HepG2 (cell line): Measurements from ENCODE around the gene MTSS2. TPM values are rescaled to one million over a fixed set of nuclear protein-coding genes. Genes with fewer than 3 reads are reported as not detected.

ENCODE experiments used
- AHDC1 ChIP-seq: sonication (generic); formaldehyde crosslinking; IDR thresholded peaks from 2 replicates; pipeline ENCODE4 v1.5.1; 2020; ENCODE audit warnings: mild to moderate bottlenecking, missing genetic modification reagents, borderline replicate concordance
- ARNT ChIP-seq: fragments of 450-650 bp; IDR thresholded peaks from 2 replicates; pipeline ENCODE4 v1.6.1; 2017
- ATF5 ChIP-seq: sonication (generic); formaldehyde crosslinking; IDR thresholded peaks from 2 replicates; pipeline ENCODE4 v1.4.0; 2020; ENCODE audit warnings: mild to moderate bottlenecking, low read depth, missing genetic modification reagents
- BHLHE40 ChIP-seq: IDR thresholded peaks from 2 replicates; pipeline ENCODE4 v1.6.1; 2011; ENCODE audit warnings: low read length, improper control_type of control experiment
- HMGA1 ChIP-seq: sonication (generic); formaldehyde crosslinking; conservative IDR thresholded peaks from 2 replicates; pipeline ENCODE4 v1.4.0; 2020; ENCODE audit warnings: missing genetic modification reagents
- KAT7 ChIP-seq: IDR thresholded peaks from 2 replicates; pipeline ENCODE4 v1.6.1; 2018; ENCODE audit warnings: borderline replicate concordance, missing compliant biosample characterization
- LCORL ChIP-seq, 2 experiments: fragments of 450-650 bp in 1 of 2; sonication (generic) in 1 of 2; formaldehyde crosslinking in 1 of 2; IDR thresholded peaks; 2 replicates each; pipeline versions ENCODE4 v1.5.0 to v1.6.1; 2017 to 2020; ENCODE audit warnings: antibody characterized with exemption in 1 of 2, missing genetic modification reagents in 1 of 2
- PAX8 ChIP-seq: sonication (generic); formaldehyde crosslinking; IDR thresholded peaks from 2 replicates; pipeline ENCODE4 v1.8.0; 2022; ENCODE audit warnings: mild to moderate bottlenecking, missing genetic modification reagents, borderline replicate concordance
- PHF21A ChIP-seq: sonication (generic); formaldehyde crosslinking; IDR thresholded peaks from 2 replicates; pipeline ENCODE4 v1.5.0; 2020; ENCODE audit warnings: mild to moderate bottlenecking, missing genetic modification reagents
- SNAPC2 ChIP-seq: sonication (generic); formaldehyde crosslinking; IDR thresholded peaks from 2 replicates; pipeline ENCODE4 v1.8.1; 2022; ENCODE audit warnings: mild to moderate bottlenecking, missing genetic modification reagents
- SNAPC5 ChIP-seq: sonication (generic); formaldehyde crosslinking; IDR thresholded peaks from 2 replicates; pipeline ENCODE4 v1.8.1; 2023; ENCODE audit warnings: mild to moderate bottlenecking, missing genetic modification reagents, borderline replicate concordance
- TAF15 ChIP-seq: fragments of 200-400 bp; formaldehyde crosslinking; IDR thresholded peaks from one replicate; pipeline ENCODE4 v1.6.1; 2018; ENCODE audit warnings: mild to moderate bottlenecking, low read depth, low read length; ENCODE audit not compliant: poor library complexity, severe bottlenecking
- TBX3 ChIP-seq: fragments of 450-650 bp; IDR thresholded peaks from 2 replicates; pipeline ENCODE4 v1.6.1; 2017; ENCODE audit warnings: antibody characterized with exemption, mild to moderate bottlenecking, inconsistent platforms, borderline replicate concordance
- TCF12 ChIP-seq, 2 experiments: fragments of 450-650 bp in 1 of 2; sonication (generic) in 1 of 2; formaldehyde crosslinking in 1 of 2; IDR thresholded peaks; 2 replicates each; pipeline versions ENCODE4 v1.6.1 to v1.8.0; 2017 to 2022; ENCODE audit warnings: antibody characterized with exemption in 1 of 2, mild to moderate bottlenecking in 1 of 2, missing genetic modification reagents in 1 of 2, moderate library complexity in 1 of 2
- THRA ChIP-seq: sonication (generic); formaldehyde crosslinking; IDR thresholded peaks from 2 replicates; pipeline ENCODE4 v1.4.0; 2020; ENCODE audit warnings: missing genetic modification reagents, borderline replicate concordance
- ZBTB7B ChIP-seq: sonication (generic); formaldehyde crosslinking; IDR thresholded peaks from 2 replicates; pipeline ENCODE4 v1.4.0; 2020; ENCODE audit warnings: missing genetic modification reagents
- ZNF121 ChIP-seq: sonication (generic); formaldehyde crosslinking; IDR thresholded peaks from 2 replicates; pipeline ENCODE4 v1.5.0; 2020; ENCODE audit warnings: mild to moderate bottlenecking, missing genetic modification reagents
- ZNF274 ChIP-seq: sonication (generic); formaldehyde crosslinking; IDR thresholded peaks from 2 replicates; pipeline ENCODE4 v1.5.1; 2020; ENCODE audit warnings: mild to moderate bottlenecking, missing genetic modification reagents
- ZNF30 ChIP-seq: sonication (generic); formaldehyde crosslinking; IDR thresholded peaks from 2 replicates; pipeline ENCODE4 v1.5.0; 2020; ENCODE audit warnings: mild to moderate bottlenecking, missing genetic modification reagents
- ZNF329 ChIP-seq: sonication (generic); formaldehyde crosslinking; IDR thresholded peaks from 2 replicates; pipeline ENCODE4 v1.9.0; 2021; ENCODE audit warnings: low read depth, mild to moderate bottlenecking, missing genetic modification reagents
- ZNF784 ChIP-seq: sonication (generic); formaldehyde crosslinking; IDR thresholded peaks from 2 replicates; pipeline ENCODE4 v1.5.1; 2020; ENCODE audit warnings: missing genetic modification reagents, mild to moderate bottlenecking, borderline replicate concordance
- ZNF790 ChIP-seq: sonication (generic); formaldehyde crosslinking; IDR thresholded peaks from 2 replicates; pipeline ENCODE4 v1.8.0; 2022; ENCODE audit warnings: missing genetic modification reagents, mild to moderate bottlenecking, borderline replicate concordance
- polyA plus RNA-seq, 8 experiments: library from polyadenylated mRNA; depleted of rRNA in 3 of 8; stranded (reverse) in 7 of 8; unstranded in 1 of 8; fragments of >200 nt; fragmentation: Illumina TruSeq in 4 of 8; extraction: Trizol in 4 of 8; gene quantifications; 2 replicates each; pipeline versions ENCODE4 v1.2.1 to v1.2.3, GENCODE V29; 2011 to 2016; ENCODE audit warnings: low read depth in 4 of 8, missing spikeins in 1 of 8, mixed read lengths in 1 of 8; ENCODE audit not compliant: insufficient read depth in 1 of 8
- total RNA-seq, 5 experiments: library from RNA; depleted of rRNA; stranded (reverse); fragments of >200 nt; fragmentation: Illumina TruSeq; extraction: Trizol; gene quantifications; 2 replicates each; pipeline ENCODE4 v1.2.3, GENCODE V29; 2016; ENCODE audit warnings: low read depth in 1 of 5

MTSS2 gene
- total and polyA plus RNA-seq, 2 of the 13 experiments (the other 11 are each of a cell fraction or from before 2014, with no cell fraction given) = 132 to 242 TPM

GRCh38 chr16:70685938-70686375, at the start of gene MTSS2 (continued):
- TF ChIP-seq SNAPC2 (CRISPR knock-in tag) (no peak), ZNF121 (CRISPR knock-in tag) (0 out of 2 replicates have a peak, but pooled peaks have one; percentile 45), BHLHE40 (peak; percentile 75), TAF15 (no peak), ZNF274 (CRISPR knock-in tag) (0 out of 2 replicates have a peak, but pooled peaks have one; percentile 2), ZNF790 (no peak; the same call in 1 of the 2 replicates), PHF21A (peak; percentile 64), ZNF329 (CRISPR knock-in tag) (peak; percentile 24; the same call in 1 of the 2 replicates), ARNT (no peak), KAT7 (CRISPR knock-in tag) (no peak; the same call in 1 of the 2 replicates), ATF5 (no peak), ZNF784 (CRISPR knock-in tag) (no peak), ZNF30 (CRISPR knock-in tag) (no peak), TBX3 (no peak), PAX8 (peak; percentile 72; the same call in 1 of the 2 replicates), LCORL (IDR thresholded peaks at IDR 0.05) (no peak), LCORL (CRISPR knock-in tag; IDR thresholded peaks at IDR 0.05) (peak; percentile 49), ZBTB7B (peak; percentile 83), SNAPC5 (CRISPR knock-in tag) (no peak), HMGA1 (no peak), AHDC1 (CRISPR knock-in tag) (no peak), TCF12 (IDR thresholded peaks at IDR 0.05) (no peak), TCF12 (CRISPR knock-in tag; IDR thresholded peaks at IDR 0.05) (no peak), THRA (CRISPR knock-in tag) (0 out of 2 replicates have a peak, but pooled peaks have one; percentile 25)
